Umbilical cord (tissue), 2 donors: Measurements from ENCODE around the gene PARD3B. TPM values are rescaled to one million over a fixed set of nuclear protein-coding genes. Genes with fewer than 3 reads are reported as not detected.

ENCODE experiments used
- DNase-seq: peaks from one replicate; pipeline ENCODE4 v3.0.0-alpha.2; 2015; ENCODE audit warnings: low spot score
- total RNA-seq: library from RNA; depleted of rRNA; stranded (reverse); fragments of >200 nt; gene quantifications from one replicate; pipeline ENCODE4 v1.2.3, GENCODE V29; 2014; ENCODE audit warnings: low replicate concordance; ENCODE audit not compliant: insufficient read depth

PARD3B gene
- total RNA-seq, 1 donor from 2014 or later: 27.7 TPM

- no peak for DNase-seq
These were observed 209.6 kb downstream of the PARD3B start for GRCh38 chr2:204754898-204755297.

GRCh38 chr2:204763974-204764703, 218.9 kb downstream of the PARD3B start:
- no peak for DNase-seq

- no peak for DNase-seq
These were observed 225.5 kb downstream of the PARD3B start for GRCh38 chr2:204770735-204771134.

GRCh38 chr2:204771721-204772120, 226.4 kb downstream of the PARD3B start:
- no peak for DNase-seq

GRCh38 chr2:204772546-204772945, 227.3 kb downstream of the PARD3B start:
- DNase-seq: no peak

- DNase-seq: peak; percentile 40
These were observed 230.5 kb downstream of the PARD3B start for GRCh38 chr2:204775766-204776165.

GRCh38 chr2:204776781-204777559, 231.7 kb downstream of the PARD3B start:
- DNase-seq: peak; percentile 78

GRCh38 chr2:204779771-204780170, 234.5 kb downstream of the PARD3B start:
- no peak for DNase-seq

GRCh38 chr2:204781941-204782340, 236.7 kb downstream of the PARD3B start:
- no peak for DNase-seq

- no peak for DNase-seq
These were observed 244.8 kb downstream of the PARD3B start for GRCh38 chr2:204790076-204790475.

- DNase-seq: no peak
These were observed 246.0 kb downstream of the PARD3B start for GRCh38 chr2:204791230-204791629.

- no peak for DNase-seq
These were observed 249.3 kb downstream of the PARD3B start for GRCh38 chr2:204794624-204795023.

GRCh38 chr2:204795156-204795555, 249.9 kb downstream of the PARD3B start:
- DNase-seq: no peak

GRCh38 chr2:204796581-204796980, 251.3 kb downstream of the PARD3B start:
- no peak for DNase-seq

GRCh38 chr2:204799791-204800190, 254.5 kb downstream of the PARD3B start:
- no peak for DNase-seq

GRCh38 chr2:204808494-204808893, 263.2 kb downstream of the PARD3B start:
- no peak for DNase-seq

GRCh38 chr2:204824751-204825453, 279.6 kb downstream of the PARD3B start:
- DNase-seq: no peak

- DNase-seq: no peak
These were observed 280.4 kb downstream of the PARD3B start for GRCh38 chr2:204825681-204826080.

- DNase-seq: no peak
These were observed 282.7 kb downstream of the PARD3B start for GRCh38 chr2:204827701-204828590.

GRCh38 chr2:204834716-204835384, 289.6 kb downstream of the PARD3B start:
- peak; percentile 55 for DNase-seq

- DNase-seq: no peak
These were observed 290.5 kb downstream of the PARD3B start for GRCh38 chr2:204835786-204836185.
